NCI-H1092 treated with DMSO at 0.1 percent for 48 hours (cell line): ENCODE measurements around the gene CNP.
"Not testable (repeated sequence)": the region's sequence is repeated elsewhere in the genome, so short reads cannot be mapped to it uniquely, and the experiment has no call there.

ENCODE experiments used
- DNase-seq: peaks from one replicate; lab custom pipeline; 2025; lab: John Stamatoyannopoulos, UW

CNP gene

GRCh38 chr17:42002792-42003301, 36.3 kb downstream of the CNP start:
- DNase-seq, result no peak

- no peak for DNase-seq
These were observed 38.6 kb downstream of the CNP start for GRCh38 chr17:42005166-42005565.

DNA sequence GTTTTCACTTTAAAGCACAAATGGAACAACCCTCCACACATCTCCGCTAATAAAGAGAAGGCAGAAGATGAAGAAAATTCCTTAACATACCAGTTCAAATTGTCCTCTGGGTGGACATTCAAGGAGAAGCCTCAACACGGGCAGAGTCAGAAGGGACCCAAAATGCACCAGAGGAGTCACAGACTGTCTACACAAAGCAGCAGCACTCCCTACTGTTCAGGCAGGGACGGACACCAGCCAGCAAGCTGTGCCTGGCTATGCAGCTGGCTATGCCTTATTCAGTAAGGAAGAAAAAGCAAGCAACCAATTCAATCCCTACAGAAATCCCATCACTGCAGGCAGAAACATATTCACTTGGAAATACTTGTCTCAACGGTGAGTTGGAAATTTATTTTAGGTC, 42.6 kb downstream of the CNP start:
- DNase-seq, result no peak

GRCh38 chr17:42010266-42010680, 43.7 kb downstream of the CNP start:
- DNase-seq, result not testable (repeated sequence)

- no peak for DNase-seq
These were observed 44.4 kb downstream of the CNP start for GRCh38 chr17:42010898-42011516.

- DNase-seq, result not testable (repeated sequence)
These were observed 45.8 kb downstream of the CNP start for GRCh38 chr17:42012363-42012762.

GRCh38 chr17:42013740-42014139, 47.1 kb downstream of the CNP start:
- DNase-seq, result not testable (repeated sequence)

GRCh38 chr17:42016411-42016831, 49.8 kb downstream of the CNP start:
- DNase-seq, result peak; percentile 33

- DNase-seq, result peak; percentile 94
These were observed 50.6 kb downstream of the CNP start, which contains the start of gene DNAJC7 for GRCh38 chr17:42016941-42017865. Gene DNAJC7, minus strand, starts transcription at chr17:42017439. Its CDS starts 23 bp downstream, at chr17:42017416.

GRCh38 chr17:42017866-42018200, 51.2 kb downstream of the CNP start:
- DNase-seq, result no peak

DNA sequence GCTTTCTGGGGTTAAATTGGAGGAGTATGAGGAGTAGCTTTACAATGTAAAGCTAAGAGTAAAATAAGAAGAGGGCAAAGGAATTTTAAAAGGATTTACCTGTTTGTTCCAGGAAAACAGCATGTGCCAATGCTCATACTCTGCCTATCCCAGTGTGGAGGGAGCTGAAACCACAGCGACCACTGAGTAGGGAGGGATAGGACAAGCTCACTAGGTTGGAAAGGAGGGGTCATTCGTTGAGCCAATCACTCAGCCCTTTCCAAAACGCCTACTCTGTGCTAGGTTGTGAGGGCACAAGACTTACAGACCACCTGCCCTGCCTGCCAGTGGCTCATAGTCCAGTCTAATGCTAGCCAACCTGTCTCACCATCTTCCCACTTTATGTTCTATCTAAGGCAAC, 51.7 kb downstream of the CNP start:
- DNase-seq, result no peak

- no peak for DNase-seq
These were observed 52.4 kb downstream of the CNP start for GRCh38 chr17:42018988-42019387.

- peak; percentile 85 for DNase-seq
These were observed 53.2 kb downstream of the CNP start, which contains the start of gene NKIRAS2 for GRCh38 chr17:42019509-42020404. Gene NKIRAS2, plus strand, starts transcription at chr17:42020090. Its CDS starts 1,488 bp downstream, at chr17:42021578.

GRCh38 chr17:42020845-42021244, 54.2 kb downstream of the CNP start:
- DNase-seq, result not testable (repeated sequence)

DNA sequence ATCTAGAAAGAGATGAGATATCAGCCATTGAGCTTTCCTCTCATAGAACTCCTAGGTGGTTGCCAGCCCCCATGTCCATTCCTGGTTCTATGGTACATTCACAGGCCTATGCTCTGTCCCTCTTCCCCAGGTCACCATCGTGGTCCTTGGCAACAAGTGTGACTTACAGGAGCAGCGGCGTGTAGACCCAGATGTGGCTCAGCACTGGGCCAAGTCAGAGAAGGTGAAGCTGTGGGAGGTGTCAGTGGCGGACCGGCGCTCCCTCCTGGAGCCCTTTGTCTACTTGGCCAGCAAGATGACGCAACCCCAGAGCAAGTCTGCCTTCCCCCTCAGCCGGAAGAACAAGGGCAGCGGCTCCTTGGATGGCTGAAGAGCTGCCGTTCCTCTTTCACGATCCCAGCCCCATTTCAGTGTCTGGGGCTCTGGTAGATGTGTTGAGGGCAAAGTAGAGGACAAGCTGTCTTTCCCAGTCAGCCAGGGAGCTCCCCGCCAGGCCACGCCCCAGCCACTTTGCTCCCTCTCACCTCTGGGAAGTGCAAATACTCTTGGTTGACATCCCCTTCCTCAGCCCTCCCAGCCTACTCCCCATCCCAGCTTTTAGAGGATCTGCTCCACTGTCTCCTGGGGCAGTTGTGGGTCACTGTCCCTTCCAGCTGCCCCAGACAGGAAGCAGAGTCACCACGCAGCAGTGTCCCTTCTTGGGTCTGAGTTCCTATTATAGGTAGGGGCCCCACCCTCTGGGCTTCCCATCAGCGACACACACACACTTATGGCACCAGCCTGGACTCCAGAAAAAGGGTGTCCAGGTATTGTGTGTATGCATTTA, 57.1 kb downstream of the CNP start:
- no peak for DNase-seq

DNA sequence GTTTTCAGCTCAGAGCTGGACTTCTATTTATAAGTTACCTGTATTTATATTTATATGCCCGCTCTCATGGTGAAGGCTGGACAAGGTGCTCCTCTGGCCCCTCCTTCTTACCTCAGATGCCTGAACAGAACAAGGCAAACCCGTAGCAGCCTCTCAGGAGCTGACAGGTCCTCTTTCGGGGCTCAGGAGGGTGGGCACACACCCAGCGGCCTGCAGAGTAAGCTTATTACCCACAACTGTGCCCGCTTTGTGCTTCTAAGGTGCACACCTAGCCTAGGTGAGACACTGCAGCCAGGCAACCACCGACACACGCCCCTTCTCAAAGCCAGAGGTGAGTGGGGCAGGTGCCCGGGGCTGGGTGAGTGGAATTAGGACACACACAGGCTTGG, 58.6 kb downstream of the CNP start:
- DNase-seq, result no peak

- no peak for DNase-seq
These were observed 59.3 kb downstream of the CNP start for GRCh38 chr17:42025936-42026335.

GRCh38 chr17:42026857-42027589, 60.4 kb downstream of the CNP start:
- no peak for DNase-seq
